ENCODE measurements around the gene OR4X1.
"Not testable (repeated sequence)": the region's sequence is repeated elsewhere in the genome, so short reads cannot be mapped to it uniquely, and the experiment has no call there.

The OR4X1 gene

GRCh38 chr11:48307760-48308386 is 44.2 kb downstream of the OR4X1 start:
- no peak overlapping the region for H3K4me3 ChIP-seq (ENCODE audit: low read length)
- H3K36me3 ChIP-seq (ENCODE audit: control insufficient read depth, low read depth, low read length) = no peaks in the 10 kb centered on the region
- H3K9me3 ChIP-seq (ENCODE audit: control insufficient read depth, low read depth, low read length) = peaks cover 52% of the 10 kb centered on the region
- H3K27ac ChIP-seq (ENCODE audit: low read length) = no peak overlapping the region
- no peaks in the 10 kb centered on the region for H3K4me1 ChIP-seq (ENCODE audit: control insufficient read depth, low read depth, low read length)
- H3K9ac ChIP-seq (ENCODE audit: low read length) = no peak overlapping the region
- no peaks in the 10 kb centered on the region for H3K27me3 ChIP-seq (ENCODE audit: control insufficient read depth, insufficient read depth, low read length)

GRCh38 chr11:48313590-48313989 is 49.9 kb downstream of the OR4X1 start:
- not testable (repeated sequence) for H3K27ac ChIP-seq (ENCODE audit: low read length); H3K9ac ChIP-seq (ENCODE audit: low read length); H3K4me3 ChIP-seq (ENCODE audit: low read length); H3K27me3 ChIP-seq (ENCODE audit: control insufficient read depth, insufficient read depth, low read length); H3K36me3 ChIP-seq (ENCODE audit: control insufficient read depth, low read depth, low read length); H3K4me1 ChIP-seq (ENCODE audit: control insufficient read depth, low read depth, low read length)
- H3K9me3 ChIP-seq (ENCODE audit: control insufficient read depth, low read depth, low read length) = peaks cover 71% of the 10 kb centered on the region

Data from iPS-18a (cell line).